AG09309 (cell line): Measurements from ENCODE around the gene CC2D2B.
"Not testable (repeated sequence)": the region's sequence is repeated elsewhere in the genome, so short reads cannot be mapped to it uniquely, and the experiment has no call there.

Experiments used
- DNase-seq: peaks from one replicate; pipeline ENCODE4 v3.0.0-alpha.2; 2010; ENCODE audit warnings: low read depth
- H3K4me3 ChIP-seq: 2 replicates; pipeline ENCODE4 v1.5.1; 2011; ENCODE audit warnings: mild to moderate bottlenecking, low read depth, low read length, moderate library complexity; ENCODE audit not compliant: control insufficient read depth
- CTCF ChIP-seq: IDR thresholded peaks from 2 replicates; pipeline ENCODE4 v1.5.1; 2011; ENCODE audit warnings: mild to moderate bottlenecking, low read depth, low read length, inconsistent platforms; ENCODE audit not compliant: insufficient read depth, control insufficient read depth; ENCODE audit errors: missing control alignments

The CC2D2B gene

GRCh38 chr10:96043033-96043892, 135.5 kb downstream of the CC2D2B start, which contains the start of gene CCNJ:
Gene CCNJ, plus strand, starts transcription at chr10:96043583. Its CDS starts 811 bp downstream, at chr10:96044394.
- peak; percentile 47 for DNase-seq
- H3K4me3 ChIP-seq, result peak within 1 kb of the TSS; percentile 97
- TF ChIP-seq CTCF, result no peak

- no peak for DNase-seq
- H3K4me3 ChIP-seq, result peak overlapping the region; percentile 97
- no peak for TF ChIP-seq CTCF
Observed at GRCh38 chr10:96043893-96044715, 136.3 kb downstream of the CC2D2B start.

DNA sequence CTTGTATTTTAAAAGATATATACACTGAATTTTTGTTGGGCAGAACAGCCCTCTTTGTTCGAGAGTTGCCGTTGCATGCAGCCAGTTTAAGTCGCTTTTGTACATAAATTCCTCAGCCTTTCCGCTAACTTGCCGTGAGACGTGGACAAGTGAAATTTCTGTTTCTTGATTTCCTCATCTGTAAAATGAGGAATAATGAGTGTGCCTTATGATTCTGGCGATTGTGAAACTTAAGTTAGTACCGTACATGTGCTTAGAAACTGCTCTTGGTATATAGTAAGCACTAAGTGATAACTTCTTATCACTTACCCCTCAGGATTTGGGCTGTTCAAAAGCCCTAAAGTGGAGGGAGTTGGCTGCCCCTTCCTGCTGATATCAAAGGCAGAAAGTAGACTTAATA, 137.0 kb downstream of the CC2D2B start:
- peak overlapping the region; percentile 97 for H3K4me3 ChIP-seq
- peak; percentile 48 for DNase-seq
- TF ChIP-seq CTCF, result no peak

GRCh38 chr10:96046546-96046945, 138.8 kb downstream of the CC2D2B start:
- no peak overlapping the region for H3K4me3 ChIP-seq
- no peak for TF ChIP-seq CTCF
- no peak for DNase-seq

GRCh38 chr10:96047004-96047649, 139.4 kb downstream of the CC2D2B start:
- TF ChIP-seq CTCF, result no peak
- H3K4me3 ChIP-seq, result no peak overlapping the region
- DNase-seq, result no peak

DNA sequence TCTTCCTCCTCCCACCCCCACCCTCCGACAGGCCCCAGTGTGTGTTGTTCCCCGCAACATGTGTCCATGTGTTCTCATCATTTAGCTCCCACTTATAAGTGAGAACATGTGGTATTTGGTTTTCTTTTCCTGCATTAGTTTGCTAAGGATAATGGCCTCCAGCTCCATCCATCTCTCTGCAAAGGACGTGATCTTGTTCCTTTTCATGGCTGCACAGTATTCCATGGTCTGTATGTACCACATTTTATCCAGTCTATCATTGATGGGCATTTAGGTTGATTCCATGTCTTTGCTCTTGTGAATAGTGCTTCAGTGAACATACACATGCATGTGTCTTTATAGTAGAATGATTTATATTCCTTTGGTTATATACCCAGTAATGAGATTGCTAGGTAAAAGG, 140.2 kb downstream of the CC2D2B start:
- DNase-seq, H3K4me3 ChIP-seq: not testable (repeated sequence)
